ENCODE measurements around the gene CBARP. TPM values are rescaled to one million over a fixed set of nuclear protein-coding genes. Genes with fewer than 3 reads are reported as not detected.
A peak's percentile ranks its signal among the peaks of the same experiment; 100 is the strongest.

The CBARP gene
- total RNA-seq, 1 experiment from 2014 or later: 23.4 TPM

DNA sequence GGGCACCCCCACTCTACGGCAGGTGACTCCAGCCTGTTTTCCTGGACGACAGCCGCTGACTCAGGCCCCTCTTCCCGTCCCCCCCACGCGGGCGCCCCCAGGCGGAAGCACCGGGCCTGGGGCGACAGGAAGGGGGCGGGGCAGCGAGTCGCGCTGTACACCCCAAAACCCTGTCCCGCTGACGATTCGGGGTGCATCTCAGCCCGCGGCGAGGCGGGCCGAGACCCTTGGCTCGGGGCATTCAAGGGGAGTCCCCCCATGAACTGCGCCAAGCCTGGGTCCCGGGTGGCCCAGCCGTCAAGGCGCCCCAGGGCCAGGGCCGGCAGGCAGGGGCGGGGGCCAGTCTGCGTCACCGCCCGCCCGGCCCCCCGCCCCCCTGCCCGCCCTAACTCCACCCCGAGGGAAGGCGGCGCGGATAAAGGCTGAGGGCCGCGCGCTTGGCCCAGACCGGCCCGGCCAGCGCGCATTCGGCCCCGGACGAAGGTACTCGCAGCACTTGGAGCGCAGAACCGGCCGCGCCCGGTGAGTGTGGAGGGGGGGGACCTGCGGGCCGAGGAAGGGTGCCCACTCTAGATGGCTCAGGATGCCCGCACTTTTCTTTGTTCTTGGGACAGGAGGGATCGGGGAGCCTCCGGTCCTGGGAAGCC is 10.5 kb upstream of the CBARP start, which contains the start of gene MIDN:
Gene MIDN (plus strand): TSS at position 445 of the 647 bp plus-strand sequence. CDS start 1,714 bp downstream, outside the sequence.
- Mint-ChIP-seq H3K9me3 (no peaks in the 10 kb centered on the region), H3K4me3 (peak within 1 kb of the TSS; percentile 72)
- TF ChIP-seq, protein P1, sequence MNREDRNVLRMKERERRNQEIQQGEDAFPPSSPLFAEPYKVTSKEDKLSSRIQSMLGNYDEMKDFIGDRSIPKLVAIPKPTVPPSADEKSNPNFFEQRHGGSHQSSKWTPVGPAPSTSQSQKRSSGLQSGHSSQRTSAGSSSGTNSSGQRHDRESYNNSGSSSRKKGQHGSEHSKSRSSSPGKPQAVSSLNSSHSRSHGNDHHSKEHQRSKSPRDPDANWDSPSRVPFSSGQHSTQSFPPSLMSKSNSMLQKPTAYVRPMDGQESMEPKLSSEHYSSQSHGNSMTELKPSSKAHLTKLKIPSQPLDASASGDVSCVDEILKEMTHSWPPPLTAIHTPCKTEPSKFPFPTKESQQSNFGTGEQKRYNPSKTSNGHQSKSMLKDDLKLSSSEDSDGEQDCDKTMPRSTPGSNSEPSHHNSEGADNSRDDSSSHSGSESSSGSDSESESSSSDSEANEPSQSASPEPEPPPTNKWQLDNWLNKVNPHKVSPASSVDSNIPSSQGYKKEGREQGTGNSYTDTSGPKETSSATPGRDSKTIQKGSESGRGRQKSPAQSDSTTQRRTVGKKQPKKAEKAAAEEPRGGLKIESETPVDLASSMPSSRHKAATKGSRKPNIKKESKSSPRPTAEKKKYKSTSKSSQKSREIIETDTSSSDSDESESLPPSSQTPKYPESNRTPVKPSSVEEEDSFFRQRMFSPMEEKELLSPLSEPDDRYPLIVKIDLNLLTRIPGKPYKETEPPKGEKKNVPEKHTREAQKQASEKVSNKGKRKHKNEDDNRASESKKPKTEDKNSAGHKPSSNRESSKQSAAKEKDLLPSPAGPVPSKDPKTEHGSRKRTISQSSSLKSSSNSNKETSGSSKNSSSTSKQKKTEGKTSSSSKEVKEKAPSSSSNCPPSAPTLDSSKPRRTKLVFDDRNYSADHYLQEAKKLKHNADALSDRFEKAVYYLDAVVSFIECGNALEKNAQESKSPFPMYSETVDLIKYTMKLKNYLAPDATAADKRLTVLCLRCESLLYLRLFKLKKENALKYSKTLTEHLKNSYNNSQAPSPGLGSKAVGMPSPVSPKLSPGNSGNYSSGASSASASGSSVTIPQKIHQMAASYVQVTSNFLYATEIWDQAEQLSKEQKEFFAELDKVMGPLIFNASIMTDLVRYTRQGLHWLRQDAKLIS (CRISPR knock-in tag; IDR thresholded peaks at IDR 0.05; ENCODE audit: borderline replicate concordance): no peak
- TF ChIP-seq ZNF423 (CRISPR knock-in tag; IDR thresholded peaks at IDR 0.05) (no peak), ESRRA (CRISPR knock-in tag; IDR thresholded peaks at IDR 0.05; ENCODE audit: borderline replicate concordance) (0 out of 2 replicates have a peak, but pooled peaks have one; percentile 24), NFATC4 (CRISPR knock-in tag; IDR thresholded peaks at IDR 0.05) (no peak), FOXK1 (CRISPR knock-in tag; IDR thresholded peaks at IDR 0.05) (peak; percentile 13; the same call in 1 of the 2 replicates), STAT6 (CRISPR knock-in tag; conservative IDR thresholded peaks at IDR 0.05; ENCODE audit: low read depth) (no peak), MYBL2 (CRISPR knock-in tag; IDR thresholded peaks at IDR 0.05) (0 out of 2 replicates have a peak, but pooled peaks have one; percentile 34), JAZF1 (CRISPR knock-in tag; IDR thresholded peaks at IDR 0.05) (no peak), OVOL2 (CRISPR knock-in tag; IDR thresholded peaks at IDR 0.05; ENCODE audit: borderline replicate concordance) (no peak), ZNF671 (CRISPR knock-in tag; IDR thresholded peaks at IDR 0.05) (no peak), TEAD1 (CRISPR knock-in tag; IDR thresholded peaks at IDR 0.05) (no peak), ELF4 (CRISPR knock-in tag; IDR thresholded peaks at IDR 0.05; ENCODE audit: low read depth) (no peak), MXD4 (CRISPR knock-in tag; IDR thresholded peaks at IDR 0.05; ENCODE audit: borderline replicate concordance) (no peak), SMAD4 (CRISPR knock-in tag; IDR thresholded peaks at IDR 0.05) (no peak), ZNF219 (CRISPR knock-in tag; IDR thresholded peaks at IDR 0.05; ENCODE audit: borderline replicate concordance) (no peak), AR (CRISPR knock-in tag; IDR thresholded peaks at IDR 0.05) (no peak), ZNF263 (CRISPR knock-in tag; IDR thresholded peaks at IDR 0.05; ENCODE audit: low read depth) (no peak), ETV6 (CRISPR knock-in tag; IDR thresholded peaks at IDR 0.05) (no peak; the same call in 1 of the 2 replicates)
- TF ChIP-seq, protein P2, sequence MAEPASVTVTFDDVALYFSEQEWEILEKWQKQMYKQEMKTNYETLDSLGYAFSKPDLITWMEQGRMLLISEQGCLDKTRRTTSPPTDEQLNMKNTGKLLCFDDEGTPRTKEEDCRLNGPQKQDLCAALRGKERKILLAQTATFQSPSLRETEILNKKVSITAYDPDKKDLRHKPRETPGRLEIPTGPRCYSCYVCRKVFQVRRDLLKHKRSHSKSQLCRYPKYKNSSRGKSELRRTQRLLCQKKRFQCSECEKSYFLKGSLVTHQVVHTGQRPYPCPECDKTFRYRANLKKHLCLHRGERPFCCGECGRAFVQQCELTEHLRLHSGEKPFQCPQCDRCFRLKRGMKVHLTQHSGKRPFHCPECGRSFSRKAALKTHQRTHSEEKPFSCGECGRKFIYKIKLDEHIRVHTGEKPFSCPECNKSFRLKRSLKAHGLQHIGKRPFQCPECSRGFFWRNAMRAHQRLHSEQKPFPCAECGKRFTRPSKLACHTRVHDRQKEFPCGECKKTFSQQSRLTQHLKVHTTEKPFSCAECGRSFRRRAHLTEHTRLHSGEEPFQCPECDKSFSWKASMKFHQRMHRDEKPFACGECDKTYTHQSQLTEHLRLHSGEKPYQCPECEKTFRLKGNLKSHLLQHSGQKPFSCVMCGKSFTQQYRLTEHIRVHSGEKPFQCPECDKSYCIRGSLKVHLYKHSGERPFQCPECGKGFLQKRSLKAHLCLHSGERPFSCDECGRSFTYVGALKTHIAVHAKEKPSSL (CRISPR knock-in tag; conservative IDR thresholded peaks at IDR 0.05): no peak
- TF ChIP-seq, protein P3, sequence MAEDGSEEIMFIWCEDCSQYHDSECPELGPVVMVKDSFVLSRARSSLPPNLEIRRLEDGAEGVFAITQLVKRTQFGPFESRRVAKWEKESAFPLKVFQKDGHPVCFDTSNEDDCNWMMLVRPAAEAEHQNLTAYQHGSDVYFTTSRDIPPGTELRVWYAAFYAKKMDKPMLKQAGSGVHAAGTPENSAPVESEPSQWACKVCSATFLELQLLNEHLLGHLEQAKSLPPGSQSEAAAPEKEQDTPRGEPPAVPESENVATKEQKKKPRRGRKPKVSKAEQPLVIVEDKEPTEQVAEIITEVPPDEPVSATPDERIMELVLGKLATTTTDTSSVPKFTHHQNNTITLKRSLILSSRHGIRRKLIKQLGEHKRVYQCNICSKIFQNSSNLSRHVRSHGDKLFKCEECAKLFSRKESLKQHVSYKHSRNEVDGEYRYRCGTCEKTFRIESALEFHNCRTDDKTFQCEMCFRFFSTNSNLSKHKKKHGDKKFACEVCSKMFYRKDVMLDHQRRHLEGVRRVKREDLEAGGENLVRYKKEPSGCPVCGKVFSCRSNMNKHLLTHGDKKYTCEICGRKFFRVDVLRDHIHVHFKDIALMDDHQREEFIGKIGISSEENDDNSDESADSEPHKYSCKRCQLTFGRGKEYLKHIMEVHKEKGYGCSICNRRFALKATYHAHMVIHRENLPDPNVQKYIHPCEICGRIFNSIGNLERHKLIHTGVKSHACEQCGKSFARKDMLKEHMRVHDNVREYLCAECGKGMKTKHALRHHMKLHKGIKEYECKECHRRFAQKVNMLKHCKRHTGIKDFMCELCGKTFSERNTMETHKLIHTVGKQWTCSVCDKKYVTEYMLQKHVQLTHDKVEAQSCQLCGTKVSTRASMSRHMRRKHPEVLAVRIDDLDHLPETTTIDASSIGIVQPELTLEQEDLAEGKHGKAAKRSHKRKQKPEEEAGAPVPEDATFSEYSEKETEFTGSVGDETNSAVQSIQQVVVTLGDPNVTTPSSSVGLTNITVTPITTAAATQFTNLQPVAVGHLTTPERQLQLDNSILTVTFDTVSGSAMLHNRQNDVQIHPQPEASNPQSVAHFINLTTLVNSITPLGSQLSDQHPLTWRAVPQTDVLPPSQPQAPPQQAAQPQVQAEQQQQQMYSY (CRISPR knock-in tag; IDR thresholded peaks at IDR 0.05): no peak
- TF ChIP-seq, protein P4, sequence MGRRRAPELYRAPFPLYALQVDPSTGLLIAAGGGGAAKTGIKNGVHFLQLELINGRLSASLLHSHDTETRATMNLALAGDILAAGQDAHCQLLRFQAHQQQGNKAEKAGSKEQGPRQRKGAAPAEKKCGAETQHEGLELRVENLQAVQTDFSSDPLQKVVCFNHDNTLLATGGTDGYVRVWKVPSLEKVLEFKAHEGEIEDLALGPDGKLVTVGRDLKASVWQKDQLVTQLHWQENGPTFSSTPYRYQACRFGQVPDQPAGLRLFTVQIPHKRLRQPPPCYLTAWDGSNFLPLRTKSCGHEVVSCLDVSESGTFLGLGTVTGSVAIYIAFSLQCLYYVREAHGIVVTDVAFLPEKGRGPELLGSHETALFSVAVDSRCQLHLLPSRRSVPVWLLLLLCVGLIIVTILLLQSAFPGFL (CRISPR knock-in tag; IDR thresholded peaks at IDR 0.05; ENCODE audit: borderline replicate concordance): no peak

More for the DNA sequence above, 10.5 kb upstream of the CBARP start, which contains the start of gene MIDN:
- Mint-ChIP-seq H3K27me3 (ENCODE audit: low read depth) (no peaks in the 10 kb centered on the region), H3K36me3 (peaks cover 5% of the 10 kb centered on the region; the same call in 1 of the 2 replicates), H3K4me1 (peaks cover 9% of the 10 kb centered on the region), H3K27ac (peak within 1 kb of the TSS; percentile 74; the same call in 1 of the 2 replicates)
- ATAC-seq (peak; percentile 30), DNase-seq (ENCODE audit: low spot score) (peak; percentile 71)
- CTCF ChIA-PET: interaction anchor here (0.6 to 1.5 kb wide), 3 partner anchors 13 to 20 kb away, joined by 3 to 4 read pairs (median 3); no protein-coding TSS in a partner anchor
- POLR2A ChIA-PET: no interaction called here
